ENCODE measurements around the gene FBXL7. TPM values are rescaled to one million over a fixed set of nuclear protein-coding genes. Genes with fewer than 3 reads are reported as not detected.

FBXL7 gene
- total RNA-seq, 1 experiment from 2014 or later, result not detected

GRCh38 chr5:15584528-15584927 is 84.5 kb downstream of the FBXL7 start:
- CTCF ChIA-PET, result no interaction called here
- Histone ChIP-seq H3K27me3 (ENCODE audit: control insufficient read depth, insufficient read depth, low read length) (no peaks in the 10 kb centered on the region), H3K4me1 (ENCODE audit: control insufficient read depth, insufficient read depth, low read length) (no peaks in the 10 kb centered on the region), H3K36me3 (ENCODE audit: control insufficient read depth, insufficient read depth, low read length) (no peaks in the 10 kb centered on the region), H3K4me3 (ENCODE audit: low read depth in 2 of 2, low read length in 2 of 2) (no peak overlapping the region), H3K9me3 (ENCODE audit: control insufficient read depth, insufficient read depth, low read depth, low read length) (no peaks in the 10 kb centered on the region), H3K27ac (ENCODE audit: low read length) (no peak overlapping the region)
- in situ Hi-C loops (cut with HindIII; ENCODE audit: low pct_unique_long_range_greater_than_20kb, low sequenced_read_pairs) (no loop called here), intact Hi-C loops (cut with micrococcal nuclease; ENCODE audit: unreplicated experiment) (no loop called here)
- no TSS peak for BruUV-seq (replicated peaks)
- ATAC-seq, result no peak
- DNase-seq (ENCODE audit: low read depth, low spot score), result no peak
- no peak for TF ChIP-seq POLR2AphosphoS5 (IDR thresholded peaks at IDR 0.05; ENCODE audit: low read depth, low read length)
- TF ChIP-seq TCF7L2 (IDR thresholded peaks at IDR 0.05; ENCODE audit: low read depth, low read length), result no peak
- TF ChIP-seq CTCF (IDR thresholded peaks at IDR 0.05), result no peak
- TF ChIP-seq SIN3A (IDR thresholded peaks at IDR 0.05; ENCODE audit: borderline replicate concordance, insufficient read depth, low read depth, low read length), result no peak
- TF ChIP-seq, protein P1, sequence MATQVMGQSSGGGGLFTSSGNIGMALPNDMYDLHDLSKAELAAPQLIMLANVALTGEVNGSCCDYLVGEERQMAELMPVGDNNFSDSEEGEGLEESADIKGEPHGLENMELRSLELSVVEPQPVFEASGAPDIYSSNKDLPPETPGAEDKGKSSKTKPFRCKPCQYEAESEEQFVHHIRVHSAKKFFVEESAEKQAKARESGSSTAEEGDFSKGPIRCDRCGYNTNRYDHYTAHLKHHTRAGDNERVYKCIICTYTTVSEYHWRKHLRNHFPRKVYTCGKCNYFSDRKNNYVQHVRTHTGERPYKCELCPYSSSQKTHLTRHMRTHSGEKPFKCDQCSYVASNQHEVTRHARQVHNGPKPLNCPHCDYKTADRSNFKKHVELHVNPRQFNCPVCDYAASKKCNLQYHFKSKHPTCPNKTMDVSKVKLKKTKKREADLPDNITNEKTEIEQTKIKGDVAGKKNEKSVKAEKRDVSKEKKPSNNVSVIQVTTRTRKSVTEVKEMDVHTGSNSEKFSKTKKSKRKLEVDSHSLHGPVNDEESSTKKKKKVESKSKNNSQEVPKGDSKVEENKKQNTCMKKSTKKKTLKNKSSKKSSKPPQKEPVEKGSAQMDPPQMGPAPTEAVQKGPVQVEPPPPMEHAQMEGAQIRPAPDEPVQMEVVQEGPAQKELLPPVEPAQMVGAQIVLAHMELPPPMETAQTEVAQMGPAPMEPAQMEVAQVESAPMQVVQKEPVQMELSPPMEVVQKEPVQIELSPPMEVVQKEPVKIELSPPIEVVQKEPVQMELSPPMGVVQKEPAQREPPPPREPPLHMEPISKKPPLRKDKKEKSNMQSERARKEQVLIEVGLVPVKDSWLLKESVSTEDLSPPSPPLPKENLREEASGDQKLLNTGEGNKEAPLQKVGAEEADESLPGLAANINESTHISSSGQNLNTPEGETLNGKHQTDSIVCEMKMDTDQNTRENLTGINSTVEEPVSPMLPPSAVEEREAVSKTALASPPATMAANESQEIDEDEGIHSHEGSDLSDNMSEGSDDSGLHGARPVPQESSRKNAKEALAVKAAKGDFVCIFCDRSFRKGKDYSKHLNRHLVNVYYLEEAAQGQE (IDR thresholded peaks at IDR 0.05; ENCODE audit: insufficient read depth in 1 of 2, low read depth in 2 of 2, low read length in 1 of 2), result no peak
- POLR2A ChIA-PET, result no interaction called here

DNA sequence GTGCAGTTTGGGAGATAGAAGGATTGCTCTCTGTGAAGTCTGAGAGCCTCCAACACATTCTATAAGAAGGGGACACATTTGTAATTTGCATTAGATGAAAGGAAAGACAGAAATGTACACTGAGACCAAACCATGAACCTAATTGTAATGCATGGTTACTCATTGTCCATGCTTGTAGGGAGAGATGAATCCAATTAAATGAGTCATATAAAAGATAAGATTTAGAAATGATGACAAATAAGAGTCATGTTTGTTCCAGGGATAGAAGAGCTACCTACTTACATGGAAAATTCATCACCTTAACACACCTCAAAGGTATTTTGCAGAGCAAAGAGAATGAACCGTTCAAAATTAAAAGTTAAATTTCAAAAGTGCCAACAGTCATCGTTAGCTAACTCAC is 85.1 kb downstream of the FBXL7 start:
- TF ChIP-seq TCF7L2 (IDR thresholded peaks at IDR 0.05; ENCODE audit: low read depth, low read length) (no peak), CTCF (IDR thresholded peaks at IDR 0.05) (no peak), POLR2AphosphoS5 (IDR thresholded peaks at IDR 0.05; ENCODE audit: low read depth, low read length) (no peak), SIN3A (IDR thresholded peaks at IDR 0.05; ENCODE audit: borderline replicate concordance, insufficient read depth, low read depth, low read length) (no peak)
- TF ChIP-seq, protein P1 (IDR thresholded peaks at IDR 0.05; ENCODE audit: insufficient read depth in 1 of 2, low read depth in 2 of 2, low read length in 1 of 2), result no peak
- ATAC-seq (no peak), DNase-seq (ENCODE audit: low read depth, low spot score) (no peak)
- Histone ChIP-seq H3K9me3 (ENCODE audit: control insufficient read depth, insufficient read depth, low read depth, low read length) (no peaks in the 10 kb centered on the region), H3K27me3 (ENCODE audit: control insufficient read depth, insufficient read depth, low read length) (no peaks in the 10 kb centered on the region), H3K36me3 (ENCODE audit: control insufficient read depth, insufficient read depth, low read length) (no peaks in the 10 kb centered on the region), H3K4me1 (ENCODE audit: control insufficient read depth, insufficient read depth, low read length) (no peaks in the 10 kb centered on the region), H3K4me3 (ENCODE audit: low read depth in 2 of 2, low read length in 2 of 2) (no peak overlapping the region), H3K27ac (ENCODE audit: low read length) (no peak overlapping the region)
- BruUV-seq (replicated peaks), result no TSS peak
- ChIA-PET POLR2A (no interaction called here), CTCF (no interaction called here)
- in situ Hi-C loops (cut with HindIII; ENCODE audit: low pct_unique_long_range_greater_than_20kb, low sequenced_read_pairs) (no loop called here), intact Hi-C loops (cut with micrococcal nuclease; ENCODE audit: unreplicated experiment) (no loop called here)

All from Panc1 (cell line).